Effector CD8-positive, alpha-beta T cell (primary cell): ENCODE measurements around the gene GJA8.
"Not testable (repeated sequence)": the region's sequence is repeated elsewhere in the genome, so short reads cannot be mapped to it uniquely, and the experiment has no call there.

Experiments used
- DNase-seq: peaks from one replicate; lab custom pipeline; 2025; lab: John Stamatoyannopoulos, UW
- total RNA-seq, 4 experiments: gene quantifications; one replicate each; lab custom pipeline; 2026; lab: John Stamatoyannopoulos, UW

Gene GJA8
- 0 to 0.09 (median 0) reads per million in 4 experiments for total RNA-seq

DNA sequence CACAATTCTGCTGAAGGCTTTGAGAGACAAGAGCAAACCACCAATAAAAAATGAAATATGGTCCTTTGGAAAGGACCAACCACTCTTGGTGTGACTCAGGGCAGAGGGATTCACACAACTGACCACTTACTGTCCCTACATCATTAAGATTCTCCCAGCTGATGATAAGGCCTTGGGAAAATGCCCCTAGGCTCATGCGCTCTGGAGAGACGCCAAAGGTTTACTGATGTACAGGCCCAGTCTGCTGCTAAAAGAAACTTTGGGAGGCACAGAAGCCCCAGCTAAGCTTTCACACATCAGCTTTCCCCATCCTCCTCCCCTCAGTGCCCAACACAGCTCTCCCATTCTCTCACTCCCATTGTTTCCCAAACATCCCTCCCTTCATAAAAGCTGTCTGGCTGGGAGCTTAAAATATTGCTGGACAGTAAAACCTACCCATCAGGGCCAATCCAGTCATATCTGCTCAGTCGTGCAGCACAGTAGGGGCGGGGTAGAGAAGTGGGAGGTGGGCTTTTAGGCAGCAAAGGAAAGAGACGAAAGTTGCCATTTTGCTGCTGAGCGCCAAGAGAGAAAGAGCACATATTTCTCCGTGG, at the start of gene GJA8:
TSS of gene GJA8 (plus strand) at position 543 of the 593 bp plus-strand sequence. CDS start 5,161 bp downstream, outside the sequence.
- no peak for DNase-seq

- DNase-seq = no peak
These were observed 49.2 kb upstream of the GJA8 start for GRCh38 chr1:147853391-147853790.

- DNase-seq = not testable (repeated sequence)
These were observed 47.6 kb upstream of the GJA8 start for GRCh38 chr1:147854989-147855388.

DNA sequence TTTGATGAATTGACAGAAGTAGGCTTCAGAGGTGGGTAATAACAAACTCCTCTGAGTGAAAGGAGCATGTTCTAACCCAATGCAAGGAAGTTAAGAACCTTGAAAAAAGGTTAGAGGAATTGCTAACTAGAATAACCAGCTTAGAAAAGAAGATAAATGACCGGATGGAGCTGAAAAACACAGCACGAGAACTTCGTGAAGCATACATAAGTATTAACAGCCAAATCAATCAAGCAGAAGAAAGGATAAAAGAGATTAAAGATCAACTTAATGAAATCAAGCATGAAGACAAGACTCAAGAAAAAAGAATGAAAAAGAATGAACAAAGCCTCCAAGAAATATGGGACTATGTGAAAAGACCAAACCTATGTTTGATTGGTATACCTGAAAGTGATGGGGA, 46.6 kb upstream of the GJA8 start:
- not testable (repeated sequence) for DNase-seq

DNA sequence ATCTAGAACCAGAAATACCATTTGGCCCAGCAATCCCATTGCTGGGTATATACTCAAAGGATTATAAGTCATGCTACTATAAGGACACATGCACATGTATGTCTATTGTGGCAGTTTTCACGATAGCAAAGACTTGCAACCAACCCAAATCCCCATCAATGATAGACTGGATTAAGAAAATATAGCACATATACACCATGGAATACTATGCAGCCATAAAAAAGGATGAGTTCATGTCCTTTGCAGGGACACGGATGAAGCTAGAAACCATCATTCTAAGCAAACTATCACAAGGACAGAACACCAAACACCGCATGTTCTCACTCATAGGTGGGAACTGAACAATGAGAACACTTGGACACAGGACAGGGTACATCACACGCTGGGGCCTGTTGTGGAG, 35.4 kb upstream of the GJA8 start:
- DNase-seq = not testable (repeated sequence)

GRCh38 chr1:147878022-147878421, 24.6 kb upstream of the GJA8 start:
- DNase-seq = no peak

- no peak for DNase-seq
These were observed 22.7 kb upstream of the GJA8 start for GRCh38 chr1:147879911-147880310.

- DNase-seq = no peak
These were observed 20.1 kb upstream of the GJA8 start for GRCh38 chr1:147882535-147882934.

GRCh38 chr1:147890177-147890790, 12.3 kb upstream of the GJA8 start:
- peak; percentile 2 for DNase-seq

GRCh38 chr1:147891088-147891487, 11.5 kb upstream of the GJA8 start:
- no peak for DNase-seq

DNA sequence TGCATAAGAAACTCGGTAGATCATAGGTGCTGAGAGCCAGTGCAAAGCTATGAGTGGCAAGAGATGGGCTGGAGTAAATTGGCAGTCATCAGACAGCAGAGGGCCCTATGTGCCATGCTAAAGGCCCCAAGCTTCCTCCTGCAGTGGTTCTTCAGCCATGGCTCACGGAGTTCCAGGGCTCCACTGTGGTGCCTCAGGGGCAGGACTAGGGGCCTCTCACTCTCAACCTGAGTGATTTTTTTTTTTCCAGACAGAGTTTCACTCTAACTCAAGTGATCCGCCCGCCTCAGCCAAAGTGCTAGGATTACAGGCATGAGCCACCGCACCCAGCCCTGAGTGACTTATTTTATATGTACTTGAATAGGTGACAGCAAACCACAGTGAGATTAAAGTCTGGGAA, 10.4 kb upstream of the GJA8 start:
- DNase-seq = no peak

GRCh38 chr1:147892731-147893214, 9.8 kb upstream of the GJA8 start:
- DNase-seq = no peak

DNA sequence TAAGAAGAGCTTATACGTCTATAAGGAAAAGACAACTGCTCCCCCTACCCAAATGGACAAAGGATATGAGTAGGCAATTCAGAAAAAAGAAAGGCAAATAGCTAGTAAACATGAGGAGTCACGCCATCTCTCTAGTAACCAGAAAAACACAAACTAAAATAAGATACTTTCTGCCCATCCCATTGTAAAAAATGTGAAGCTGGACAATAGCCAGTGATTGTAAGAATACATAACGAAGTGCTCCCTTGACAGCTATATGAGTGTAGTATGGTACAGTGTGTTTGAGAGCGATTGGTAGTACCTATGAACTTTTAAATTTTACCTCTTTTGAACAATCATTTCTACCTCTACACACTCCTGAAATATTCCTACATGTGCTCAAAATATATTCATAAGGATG, 7.5 kb upstream of the GJA8 start:
- DNase-seq = no peak

DNA sequence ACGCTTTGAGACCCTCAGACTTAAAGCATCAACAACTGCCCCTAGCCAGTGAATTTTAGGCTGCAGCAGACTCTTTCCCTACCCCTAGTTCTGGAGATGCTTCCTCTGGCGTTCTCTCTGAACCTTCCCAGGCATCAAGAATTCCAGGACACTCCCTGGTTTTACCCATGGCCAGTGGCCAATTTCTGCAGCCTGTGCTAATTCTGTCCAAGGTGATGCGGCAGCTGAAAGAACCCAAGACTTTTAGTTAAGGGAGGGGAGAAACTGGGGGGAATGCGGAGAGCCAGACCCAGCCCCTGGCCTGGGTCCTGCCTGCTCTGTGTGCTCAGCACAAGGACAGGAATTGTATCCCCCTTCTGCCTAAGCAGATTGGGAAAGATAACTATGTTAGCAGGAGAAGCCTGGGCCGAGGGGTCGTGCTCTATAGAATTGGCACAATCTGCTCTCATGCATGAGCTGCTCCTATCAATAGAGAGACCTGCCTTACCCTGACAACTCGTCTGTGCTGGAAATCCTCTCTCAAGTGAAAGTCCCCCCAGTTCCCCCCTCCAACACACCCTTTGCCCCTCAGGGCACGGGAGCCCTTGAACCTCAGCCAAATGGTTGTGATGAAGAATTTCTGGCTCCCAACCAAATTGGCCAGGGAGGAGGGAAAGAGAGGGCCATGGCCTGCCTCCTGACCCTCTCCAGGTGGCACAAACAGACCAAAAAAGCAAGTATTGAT, 5.4 kb upstream of the GJA8 start:
- DNase-seq = no peak

GRCh38 chr1:147897789-147898188, 4.8 kb upstream of the GJA8 start:
- no peak for DNase-seq

DNA sequence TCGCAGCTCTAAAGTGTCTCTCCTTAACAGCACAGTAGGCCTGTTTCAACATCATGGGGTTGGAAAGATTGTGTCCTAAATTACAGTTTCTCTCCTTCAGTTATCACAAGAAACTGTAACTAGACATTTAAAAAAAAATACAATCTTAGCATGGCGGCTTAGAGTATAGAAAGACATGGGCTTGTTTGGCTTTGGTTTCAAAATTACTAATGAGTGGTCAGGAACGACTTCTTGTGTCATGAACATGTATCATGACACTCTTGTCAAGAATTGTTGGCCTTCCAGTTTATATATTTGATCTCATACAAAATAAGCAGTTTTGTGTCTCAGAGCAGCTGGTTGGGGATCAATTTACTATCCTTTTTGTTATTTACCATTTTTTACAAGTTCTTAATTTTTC, 2.1 kb downstream of the GJA8 start:
- DNase-seq = no peak

DNA sequence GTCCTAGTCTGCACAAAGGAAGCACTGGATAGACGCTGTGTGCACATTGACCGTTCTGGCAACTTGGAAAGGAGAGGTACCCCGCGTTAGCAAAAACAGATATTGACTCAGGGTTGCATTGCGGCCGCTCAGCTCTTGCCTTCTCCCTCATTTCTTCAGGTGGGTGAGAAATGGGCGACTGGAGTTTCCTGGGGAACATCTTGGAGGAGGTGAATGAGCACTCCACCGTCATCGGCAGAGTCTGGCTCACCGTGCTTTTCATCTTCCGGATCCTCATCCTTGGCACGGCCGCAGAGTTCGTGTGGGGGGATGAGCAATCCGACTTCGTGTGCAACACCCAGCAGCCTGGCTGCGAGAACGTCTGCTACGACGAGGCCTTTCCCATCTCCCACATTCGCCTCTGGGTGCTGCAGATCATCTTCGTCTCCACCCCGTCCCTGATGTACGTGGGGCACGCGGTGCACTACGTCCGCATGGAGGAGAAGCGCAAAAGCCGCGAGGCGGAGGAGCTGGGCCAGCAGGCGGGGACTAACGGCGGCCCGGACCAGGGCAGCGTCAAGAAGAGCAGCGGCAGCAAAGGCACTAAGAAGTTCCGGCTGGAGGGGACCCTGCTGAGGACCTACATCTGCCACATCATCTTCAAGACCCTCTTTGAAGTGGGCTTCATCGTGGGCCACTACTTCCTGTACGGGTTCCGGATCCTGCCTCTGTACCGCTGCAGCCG, 5.4 kb downstream of the GJA8 start:
- no peak for DNase-seq

DNA sequence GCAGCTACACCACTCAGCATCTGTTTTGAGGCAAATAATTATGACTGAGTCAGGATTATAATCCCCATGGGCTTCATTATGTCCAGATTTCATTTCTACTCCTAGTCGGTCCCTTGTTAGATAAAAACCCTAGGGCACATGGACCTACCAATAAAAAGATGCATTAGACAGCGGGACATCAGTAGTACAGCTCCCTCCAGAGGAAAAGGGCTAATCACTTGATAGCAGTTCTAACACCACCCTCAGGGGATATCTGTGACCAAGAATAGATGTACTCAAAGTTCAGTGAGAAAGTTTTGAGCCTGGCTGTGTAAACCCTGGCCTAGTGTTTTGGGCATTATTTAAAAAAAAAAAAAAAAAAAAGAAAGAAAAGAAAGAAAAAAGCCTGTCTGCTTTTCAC, 10.0 kb downstream of the GJA8 start:
- DNase-seq = no peak

- DNase-seq = no peak
These were observed 10.9 kb downstream of the GJA8 start for GRCh38 chr1:147913362-147913942.

- DNase-seq = no peak
These were observed 17.3 kb downstream of the GJA8 start for GRCh38 chr1:147919896-147920295.

DNA sequence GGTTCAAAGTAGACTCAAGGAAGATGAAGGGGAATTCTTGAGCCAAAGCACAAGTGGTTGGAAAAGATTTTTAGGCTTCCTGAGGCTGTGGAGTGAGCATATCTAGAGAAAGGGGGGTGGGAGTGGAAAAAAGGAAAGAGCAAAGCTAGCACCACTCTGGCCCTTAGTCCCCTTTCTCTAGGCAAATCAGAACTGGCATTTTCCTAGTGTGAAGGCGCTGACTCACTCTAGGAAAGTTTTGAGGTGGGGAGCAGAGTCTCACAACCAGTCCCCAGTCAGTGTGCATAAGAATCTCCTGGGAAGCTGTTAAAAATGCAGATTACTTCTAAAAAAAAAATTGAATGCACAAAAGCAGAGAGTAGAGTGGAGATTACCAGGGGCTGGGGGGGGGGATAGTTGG, 22.2 kb downstream of the GJA8 start:
- no peak for DNase-seq

DNA sequence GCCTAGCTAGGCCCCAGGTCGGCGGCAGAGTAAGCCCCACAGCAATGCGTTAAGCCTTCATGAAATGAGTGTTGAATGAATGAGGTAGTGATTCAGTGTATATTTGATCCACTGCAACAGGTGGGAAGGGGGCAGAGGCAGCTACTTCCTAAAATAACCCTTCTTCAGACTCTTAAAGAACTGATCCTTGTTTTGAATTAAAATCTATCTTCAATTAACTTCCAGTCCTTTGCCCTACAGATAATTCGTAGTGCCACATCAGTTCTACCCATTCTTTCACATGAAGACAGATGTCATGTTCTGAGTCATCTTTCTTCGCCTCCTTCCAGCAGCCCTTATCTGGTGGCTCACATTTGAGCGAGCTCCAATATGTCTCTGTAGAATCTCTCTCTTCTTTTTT, 24.6 kb downstream of the GJA8 start:
- not testable (repeated sequence) for DNase-seq
